Breast epithelium (tissue), 4 donors: ENCODE results near the gene RYR1. TPM values are rescaled to one million over a fixed set of nuclear protein-coding genes. Genes with fewer than 3 reads are reported as not detected.
A peak's percentile ranks its signal among the peaks of the same experiment; 100 is the strongest.

ENCODE experiments used
- DNase-seq, 2 donors: peaks; one replicate each; pipeline ENCODE4 v3.0.0-alpha.2; 2019; ENCODE audit warnings: low spot score in 2 of 2
- H3K27ac ChIP-seq, 2 donors: fragments of 200-600 bp; sonication (generic) in 1 of 2; one replicate each; pipeline ENCODE4 v1.5.1; 2016 to 2019; ENCODE audit warnings: mild to moderate bottlenecking in 1 of 2
- H3K27me3 ChIP-seq, 2 donors: fragments of 200-600 bp; sonication (generic) in 1 of 2; one replicate each; pipeline versions ENCODE4 v1.5.1 to v1.6.0; 2017 to 2019; ENCODE audit warnings: control low read depth in 1 of 2, mild to moderate bottlenecking in 1 of 2
- H3K36me3 ChIP-seq: fragments of 200-600 bp; one replicate; pipeline ENCODE4 v1.5.1; 2019
- H3K4me1 ChIP-seq, 2 donors: fragments of 200-600 bp; sonication (generic); one replicate each; pipeline ENCODE4 v1.5.1; 2016 to 2019; ENCODE audit warnings: control low read depth in 1 of 2
- H3K4me3 ChIP-seq, 3 donors: fragments of 200-600 bp; sonication (generic); 1 replicate in 2 of 3; 2 replicates in 1 of 3; pipeline ENCODE4 v1.5.1; 2016 to 2019; ENCODE audit warnings: mild to moderate bottlenecking in 3 of 3, moderate library complexity in 2 of 3
- H3K9me3 ChIP-seq, 2 donors: fragments of 200-600 bp; sonication (generic) in 1 of 2; one replicate each; pipeline ENCODE4 v1.5.1; 2016 to 2019; ENCODE audit warnings: control low read depth in 1 of 2
- CTCF ChIP-seq, 3 donors: fragments of 450-650 bp; IDR thresholded peaks; one replicate each; pipeline ENCODE4 v1.5.1; 2016 to 2017; ENCODE audit warnings: antibody characterized with exemption in 3 of 3, mild to moderate bottlenecking in 3 of 3, moderate library complexity in 3 of 3
- POLR2A ChIP-seq: fragments of 450-650 bp; IDR thresholded peaks from one replicate; pipeline ENCODE4 v1.6.1; 2016; ENCODE audit warnings: antibody characterized with exemption, mild to moderate bottlenecking, moderate library complexity
- POLR2AphosphoS5 ChIP-seq, 3 donors: sonication (generic); formaldehyde crosslinking; IDR thresholded peaks; one replicate each; pipeline ENCODE4 v1.6.1; 2017; ENCODE audit warnings: antibody characterized with exemption in 3 of 3
- intact Hi-C: fragments of 100-400 bp; cut with DNase I; formaldehyde crosslinking; loops from one replicate; pipeline ENCODE4 v1.15.1; 2023; ENCODE audit warnings: low total_unique reads
- total RNA-seq, 3 donors: library from RNA; depleted of rRNA; stranded (reverse); fragments of >200 nt; gene quantifications; one replicate each; pipeline ENCODE4 v1.1.0, GENCODE V29; 2016

The RYR1 gene
- total RNA-seq, 3 donors from 2014 or later: 1.3 to 6.7 (median 3.5) TPM

DNA sequence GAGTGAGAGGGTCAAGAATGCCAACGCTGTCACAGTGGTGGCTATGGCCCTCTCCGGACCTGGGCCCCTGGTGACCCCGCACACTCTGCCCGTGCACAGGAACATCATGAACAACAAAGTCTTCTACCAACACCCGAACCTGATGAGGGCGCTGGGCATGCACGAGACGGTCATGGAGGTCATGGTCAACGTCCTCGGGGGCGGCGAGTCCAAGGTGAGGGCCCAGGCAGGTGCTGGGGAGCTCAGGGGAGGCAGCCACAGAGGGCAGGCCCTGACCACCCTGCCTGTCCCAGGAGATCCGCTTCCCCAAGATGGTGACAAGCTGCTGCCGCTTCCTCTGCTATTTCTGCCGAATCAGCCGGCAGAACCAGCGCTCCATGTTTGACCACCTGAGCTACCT is 62.6 kb downstream of the RYR1 start:
- TF ChIP-seq POLR2AphosphoS5 (IDR thresholded peaks at IDR 0.05) (no peak), POLR2A (no peak)

DNA sequence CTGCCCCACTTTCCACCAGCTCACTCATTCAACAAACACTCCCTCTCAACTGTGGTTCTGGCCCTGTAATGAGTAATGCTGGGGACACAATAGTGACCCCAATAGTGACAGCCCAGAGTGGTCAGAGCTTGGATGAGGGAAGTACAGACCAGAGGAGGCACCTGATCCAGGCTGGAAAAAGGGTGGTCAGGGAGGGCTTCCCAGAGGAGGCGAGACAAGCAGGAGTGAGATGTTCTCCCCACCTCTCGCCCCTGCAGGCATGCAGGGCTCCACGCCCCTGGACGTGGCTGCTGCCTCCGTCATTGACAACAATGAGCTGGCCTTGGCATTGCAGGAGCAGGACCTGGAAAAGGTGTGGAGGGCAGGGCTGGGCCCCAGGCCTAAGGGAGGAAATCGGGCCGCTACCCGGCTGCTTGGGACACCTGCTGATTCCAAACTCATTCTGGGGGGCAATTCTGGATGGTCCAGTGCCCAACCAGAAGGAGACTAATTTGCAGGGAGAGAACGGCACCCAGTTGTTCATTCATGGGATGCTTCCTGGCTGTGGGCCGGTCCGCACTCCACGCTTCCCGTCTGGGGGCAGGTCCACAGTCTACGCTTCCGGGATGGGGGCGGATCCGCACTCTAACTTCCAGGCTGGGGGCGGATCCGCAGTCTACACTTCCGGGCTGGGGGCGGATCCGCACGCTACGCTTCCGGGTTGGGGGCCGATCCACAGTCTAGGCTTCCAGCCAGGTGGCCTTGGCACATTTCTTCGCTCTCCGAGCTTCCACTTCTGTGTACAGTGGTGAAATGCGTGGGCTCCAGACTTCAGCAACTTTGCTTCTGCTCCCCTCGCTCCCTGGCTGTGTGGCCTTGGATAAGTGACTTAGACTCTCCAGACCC is 63.4 kb downstream of the RYR1 start:
- Histone ChIP-seq H3K9me3 (peaks cover 0 to 4% of the 10 kb centered on the region in 2 donors), H3K4me1 (no peaks in the 10 kb centered on the region), H3K4me3 (peak overlapping the region in 2 of 3 donors; percentile 12 to 53), H3K27ac (no peak overlapping the region), H3K36me3 (no peaks in the 10 kb centered on the region), H3K27me3 (no peaks in the 10 kb centered on the region)
- intact Hi-C loops: no loop called here
- TF ChIP-seq CTCF (IDR thresholded peaks at IDR 0.05): no peak
- TF ChIP-seq POLR2A: no peak
- TF ChIP-seq POLR2AphosphoS5 (IDR thresholded peaks at IDR 0.05): no peak
- no peak for DNase-seq

More for the DNA sequence above, 62.6 kb downstream of the RYR1 start:
- intact Hi-C loops: no loop called here
- no peak overlapping the region for H3K27ac ChIP-seq
- no peaks in the 10 kb centered on the region for H3K4me1 ChIP-seq
- peaks cover 5 to 8% of the 10 kb centered on the region in 2 donors for H3K9me3 ChIP-seq
- no peaks in the 10 kb centered on the region for H3K27me3 ChIP-seq
- no peaks in the 10 kb centered on the region for H3K36me3 ChIP-seq
- no peak for DNase-seq
- no peak overlapping the region for H3K4me3 ChIP-seq

DNA sequence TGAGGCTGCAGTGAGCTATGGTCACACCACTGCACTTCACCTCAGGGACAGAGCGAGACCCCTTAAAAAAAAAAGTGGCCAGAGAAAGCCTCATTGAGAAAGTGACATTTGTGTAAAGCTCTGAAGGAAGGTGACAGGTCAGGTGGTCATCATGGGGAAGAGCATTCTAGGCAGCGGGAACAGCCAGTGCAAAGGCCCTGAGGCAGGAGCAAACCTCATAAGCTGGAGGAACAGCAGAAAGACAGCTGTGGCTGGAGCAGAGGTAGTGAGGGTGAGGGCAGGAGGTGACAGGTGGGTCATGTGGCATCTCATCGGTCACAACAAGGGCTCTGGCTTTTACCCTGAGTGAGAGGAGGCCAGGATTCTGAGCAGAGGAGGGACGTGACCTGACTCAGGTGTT is 64.4 kb downstream of the RYR1 start:
- H3K36me3 ChIP-seq: no peaks in the 10 kb centered on the region

DNA sequence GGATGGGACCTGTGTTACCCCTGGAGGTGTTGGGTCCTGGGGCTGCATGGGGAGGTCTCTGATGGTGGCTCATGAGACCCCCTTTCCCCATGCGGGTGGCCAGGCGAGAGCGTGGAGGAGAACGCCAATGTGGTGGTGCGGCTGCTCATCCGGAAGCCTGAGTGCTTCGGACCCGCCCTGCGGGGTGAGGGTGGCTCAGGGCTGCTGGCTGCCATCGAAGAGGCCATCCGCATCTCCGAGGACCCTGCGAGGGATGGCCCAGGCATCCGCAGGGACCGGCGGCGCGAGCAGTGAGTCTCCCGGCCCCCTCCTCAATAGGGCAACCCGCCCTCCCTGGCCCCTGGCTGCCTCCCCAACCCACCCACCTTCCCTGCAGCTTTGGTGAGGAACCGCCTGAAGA is 66.0 kb downstream of the RYR1 start:
- no peak for TF ChIP-seq POLR2A
- TF ChIP-seq CTCF (IDR thresholded peaks at IDR 0.05): no peak
- TF ChIP-seq POLR2AphosphoS5 (IDR thresholded peaks at IDR 0.05): no peak
- Histone ChIP-seq H3K9me3 (peaks cover 0 to 4% of the 10 kb centered on the region in 2 donors), H3K27ac (no peak overlapping the region), H3K36me3 (no peaks in the 10 kb centered on the region), H3K4me1 (no peaks in the 10 kb centered on the region), H3K4me3 (no peak overlapping the region), H3K27me3 (no peaks in the 10 kb centered on the region)
- no peak for DNase-seq
- intact Hi-C loops: no loop called here

More for the DNA sequence above, 64.4 kb downstream of the RYR1 start:
- Histone ChIP-seq H3K27ac (no peak overlapping the region), H3K27me3 (no peaks in the 10 kb centered on the region), H3K9me3 (peaks cover 0 to 4% of the 10 kb centered on the region in 2 donors), H3K4me3 (no peak overlapping the region), H3K4me1 (no peaks in the 10 kb centered on the region)
- no peak for DNase-seq
- TF ChIP-seq POLR2A (no peak), CTCF (IDR thresholded peaks at IDR 0.05) (no peak), POLR2AphosphoS5 (IDR thresholded peaks at IDR 0.05) (no peak)
- intact Hi-C loops: no loop called here

GRCh38 chr19:38500450-38500849 is 67.0 kb downstream of the RYR1 start:
- Histone ChIP-seq H3K27ac (no peak overlapping the region), H3K4me1 (no peaks in the 10 kb centered on the region), H3K36me3 (no peaks in the 10 kb centered on the region), H3K4me3 (no peak overlapping the region), H3K9me3 (peaks cover 0 to 4% of the 10 kb centered on the region in 2 donors), H3K27me3 (no peaks in the 10 kb centered on the region)
- intact Hi-C loops: loop anchor here (5.0 kb wide), 1 partner anchor 1488 kb away; no protein-coding TSS in a partner anchor
- no peak for DNase-seq
- TF ChIP-seq CTCF (IDR thresholded peaks at IDR 0.05) (no peak), POLR2AphosphoS5 (IDR thresholded peaks at IDR 0.05) (no peak), POLR2A (no peak)
